GM10248 (cell line): ENCODE results near the gene GLT8D2.

Experiments
- CTCF ChIA-PET: fragments of 300-600 bp; sonication (Branson Sonifier 250); formaldehyde crosslinking; extraction: SDS; loops from one replicate; lab custom pipeline; 2021; ENCODE audit warnings: antibody characterized with exemption; lab: Yijun Ruan, JAX
- POLR2A ChIA-PET: fragments of 350-650 bp; sonication (Branson Sonifier 250); formaldehyde crosslinking; extraction: SDS; loops from one replicate; lab custom pipeline; 2020; ENCODE audit warnings: antibody characterized with exemption; lab: Yijun Ruan, JAX
- DNase-seq: peaks from one replicate; pipeline ENCODE4 v3.0.0; 2012; ENCODE audit errors: extremely low spot score
- CTCF ChIP-seq: IDR thresholded peaks from 2 replicates; pipeline ENCODE4 v1.5.1; 2012; ENCODE audit warnings: mild to moderate bottlenecking, low read depth; ENCODE audit errors: extremely low read depth, missing control alignments, control extremely low read depth

GLT8D2 gene

GRCh38 chr12:103964805-103965204 is 85.2 kb downstream of the GLT8D2 start:
- ChIA-PET CTCF (interaction anchor here (1.2 to 3.7 kb wide), 3 partner anchors 9 to 144 kb away, joined by 4 to 12 read pairs (median 5); no protein-coding TSS in a partner anchor), POLR2A (no interaction called here)
- TF ChIP-seq CTCF: no peak
- no peak for DNase-seq

DNA sequence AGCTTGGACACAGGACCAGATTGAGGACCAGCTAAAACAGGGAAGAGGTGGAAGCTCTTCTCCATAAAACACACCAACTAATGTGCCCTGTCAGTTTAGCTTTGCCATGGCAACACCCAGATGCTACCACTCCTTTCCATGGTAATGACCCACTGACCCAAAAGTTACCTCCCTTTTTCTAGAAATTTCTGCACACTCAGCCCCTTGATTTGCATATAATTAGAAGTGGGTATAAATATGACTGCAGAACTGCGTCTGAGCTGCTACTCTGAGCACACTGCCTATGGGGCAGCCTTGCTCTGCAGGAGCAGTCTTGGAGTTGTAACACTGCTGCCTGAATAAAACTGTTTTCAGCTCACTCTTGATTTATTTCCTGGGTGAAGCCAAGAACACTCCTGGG is 87.5 kb downstream of the GLT8D2 start:
- CTCF ChIA-PET: interaction anchor here (0.7 to 2.3 kb wide), 5 partner anchors 13 to 147 kb away, joined by 3 to 6 read pairs (median 5); no protein-coding TSS in a partner anchor
- TF ChIP-seq CTCF: no peak
- POLR2A ChIA-PET: interaction anchor here (0.6 to 2.2 kb wide), 8 partner anchors 16 to 1050 kb away, joined by 3 to 10 read pairs (median 6); partner anchors contain the start of genes HCFC2 and HSP90B1
- no peak for DNase-seq

GRCh38 chr12:103960616-103961227 is 89.3 kb downstream of the GLT8D2 start:
- TF ChIP-seq CTCF: no peak
- POLR2A ChIA-PET: no interaction called here
- CTCF ChIA-PET: interaction anchor here (1.4 kb wide), 1 partner anchor 82 kb away, joined by 3 read pairs; no protein-coding TSS in a partner anchor
- no peak for DNase-seq

DNA sequence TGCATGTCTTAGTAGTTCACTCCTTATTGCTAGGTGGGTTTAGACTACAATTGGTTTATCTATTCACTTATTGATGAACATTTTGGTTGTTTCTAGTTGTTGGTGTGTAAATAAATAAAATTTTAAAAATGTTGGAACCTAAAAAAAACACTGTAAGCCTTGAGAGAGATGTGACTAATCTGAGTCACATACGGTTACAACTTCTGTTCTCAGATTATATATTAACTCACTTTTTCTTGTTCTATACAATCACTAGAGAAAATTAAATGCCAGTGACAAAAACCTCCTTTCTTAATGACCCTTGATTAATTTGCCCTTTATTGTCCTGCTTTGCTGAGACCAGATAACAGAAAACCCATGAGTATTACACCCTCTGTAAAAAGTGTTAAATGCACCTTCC is 91.4 kb downstream of the GLT8D2 start:
- DNase-seq: no peak
- ChIA-PET POLR2A (no interaction called here), CTCF (no interaction called here)
- TF ChIP-seq CTCF: no peak

DNA sequence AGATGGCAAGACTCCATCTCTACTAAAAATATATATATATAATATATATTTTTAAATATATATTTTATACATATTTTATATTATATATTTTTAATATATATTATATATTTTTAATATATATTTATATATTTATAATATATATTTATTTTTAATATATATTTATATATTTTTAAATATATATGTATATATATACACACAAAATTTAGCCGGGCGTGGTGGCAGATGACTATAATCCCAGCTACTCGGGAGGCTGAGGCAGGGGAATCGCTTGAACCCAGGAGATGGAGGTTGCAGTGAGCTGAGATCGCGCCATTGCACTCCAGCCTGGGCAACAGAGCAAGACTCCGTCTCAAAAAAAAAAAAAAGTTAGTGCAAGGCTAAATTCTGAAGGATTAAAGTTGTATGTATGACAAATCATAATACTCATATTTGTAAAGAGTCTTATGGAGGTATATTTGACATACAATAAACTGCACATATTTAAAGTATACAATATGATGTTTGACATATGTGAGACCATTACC is 92.1 kb downstream of the GLT8D2 start:
- no peak for TF ChIP-seq CTCF
- DNase-seq: no peak
- ChIA-PET CTCF (no interaction called here), POLR2A (no interaction called here)

GRCh38 chr12:103956509-103957027 is 93.4 kb downstream of the GLT8D2 start:
- no peak for DNase-seq
- no peak for TF ChIP-seq CTCF
- ChIA-PET POLR2A (interaction anchor here (1.4 kb wide), 2 partner anchors 10 to 27 kb away, joined by 8 read pairs; partner anchors contain the start of genes HSP90B1 and TDG), CTCF (interaction anchor here (1.0 to 3.0 kb wide), 7 partner anchors 9 to 153 kb away, joined by 3 to 11 read pairs (median 4); partner anchors contain the start of gene TDG)
